Epidermal melanocyte (primary cell): ENCODE data around the gene KSR1.
A peak's percentile ranks its signal among the peaks of the same experiment; 100 is the strongest.
"Not testable (repeated sequence)": the region's sequence is repeated elsewhere in the genome, so short reads cannot be mapped to it uniquely, and the experiment has no call there.

Experiments used
- DNase-seq: peaks from one replicate; pipeline ENCODE4 v3.0.0; 2011; ENCODE audit warnings: low spot score; ENCODE audit not compliant: insufficient read length

KSR1 gene

GRCh38 chr17:27654654-27655524, 198.6 kb downstream of the KSR1 start:
- peak; percentile 36 for DNase-seq

- not testable (repeated sequence) for DNase-seq
These were observed 199.4 kb downstream of the KSR1 start for GRCh38 chr17:27655525-27656111.

DNA sequence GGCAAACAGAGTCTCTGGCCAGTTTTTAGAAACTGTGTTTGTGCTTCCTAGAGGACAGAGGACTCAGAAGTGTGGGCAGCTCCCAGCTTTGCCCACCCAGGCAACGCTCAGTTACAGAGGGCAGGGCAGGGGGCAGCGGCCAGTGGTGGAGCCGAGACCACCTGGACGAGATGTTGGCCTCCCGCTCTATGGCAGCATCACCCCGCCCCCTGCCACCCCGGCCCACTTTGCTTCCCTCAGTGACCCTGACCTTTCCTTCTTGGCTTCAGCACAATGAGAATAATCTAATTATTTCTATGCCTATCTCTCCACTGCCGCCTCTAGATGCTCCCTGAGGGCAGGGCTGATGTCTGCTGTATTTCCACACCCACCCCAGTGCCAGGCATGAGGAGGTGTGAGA, 200.4 kb downstream of the KSR1 start:
- DNase-seq, result not testable (repeated sequence)

DNA sequence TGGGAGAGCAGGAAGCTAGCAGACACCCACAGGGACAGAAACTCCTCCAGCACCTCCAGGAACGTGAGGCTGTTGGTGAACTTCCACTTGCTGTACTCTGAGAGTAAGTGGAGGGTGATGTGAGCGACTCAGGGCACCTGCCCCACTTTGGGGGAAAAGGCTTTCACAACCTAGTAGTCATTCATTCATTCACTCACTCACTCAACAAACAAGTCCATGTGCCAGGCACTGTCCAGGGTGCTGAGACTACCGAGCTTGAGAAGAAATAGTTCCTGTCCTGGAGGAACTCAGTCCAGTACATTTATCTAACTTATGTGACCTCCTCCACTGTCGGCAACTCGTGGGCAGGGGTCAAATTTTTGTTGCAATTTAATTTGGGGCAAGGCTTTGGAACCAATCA, 201.4 kb downstream of the KSR1 start:
- no peak for DNase-seq

GRCh38 chr17:27659683-27660082, 203.4 kb downstream of the KSR1 start:
- DNase-seq, result no peak

DNA sequence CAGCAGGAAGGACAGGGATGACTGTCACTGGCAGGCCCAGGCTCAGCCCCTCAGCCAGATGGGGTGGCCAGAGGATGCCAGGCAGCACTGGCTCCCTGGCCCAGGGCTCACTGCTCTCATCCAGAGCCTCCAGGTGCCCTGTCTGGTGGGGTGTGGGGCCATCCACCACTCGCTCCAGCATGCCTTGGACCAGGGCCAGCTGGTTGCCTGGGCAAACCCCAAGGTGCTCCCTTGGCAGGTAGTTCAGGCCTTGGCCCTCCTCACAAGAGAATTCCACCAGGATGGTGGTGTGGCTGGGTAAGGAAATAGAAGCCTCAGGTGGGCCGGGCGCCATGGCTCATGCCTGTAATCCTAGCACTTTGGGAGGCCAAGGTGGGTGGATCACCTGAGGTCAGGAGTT, 204.2 kb downstream of the KSR1 start:
- no peak for DNase-seq

DNA sequence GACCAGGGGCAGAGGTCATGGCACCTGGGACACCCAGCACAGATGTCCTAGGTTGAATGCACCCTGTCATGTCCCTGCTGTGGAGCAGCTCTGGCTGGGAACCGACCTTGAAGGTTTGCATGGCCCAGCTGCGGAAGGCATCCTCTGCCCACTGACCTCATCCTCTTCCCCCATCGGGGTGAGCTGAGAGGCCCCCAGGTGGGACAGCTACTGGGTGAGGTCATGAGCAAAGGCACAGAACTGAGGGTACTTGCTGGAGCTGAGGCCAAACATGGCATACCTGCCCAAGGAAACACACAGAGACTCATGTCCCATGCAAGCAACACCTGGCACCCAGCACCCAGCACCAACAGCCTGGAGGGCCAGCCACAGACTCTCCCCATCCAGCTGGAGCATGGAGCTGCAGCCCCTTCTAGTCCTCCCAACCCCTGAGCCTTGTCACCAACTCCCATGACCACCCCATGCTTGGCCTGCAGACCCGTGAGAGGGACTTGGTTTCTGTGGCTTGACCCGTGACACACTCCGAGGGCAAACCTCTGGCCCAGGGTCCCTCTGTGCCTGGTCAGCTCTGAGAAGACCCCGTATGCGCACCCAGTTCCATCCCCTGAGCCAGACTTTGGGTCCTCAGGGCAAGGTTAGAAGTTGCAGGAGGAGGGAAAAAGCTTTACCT, 207.8 kb downstream of the KSR1 start:
- no peak for DNase-seq

GRCh38 chr17:27664606-27664965, 208.3 kb downstream of the KSR1 start:
- DNase-seq, result no peak

- DNase-seq, result no peak
These were observed 209.3 kb downstream of the KSR1 start for GRCh38 chr17:27665549-27665948.

DNA sequence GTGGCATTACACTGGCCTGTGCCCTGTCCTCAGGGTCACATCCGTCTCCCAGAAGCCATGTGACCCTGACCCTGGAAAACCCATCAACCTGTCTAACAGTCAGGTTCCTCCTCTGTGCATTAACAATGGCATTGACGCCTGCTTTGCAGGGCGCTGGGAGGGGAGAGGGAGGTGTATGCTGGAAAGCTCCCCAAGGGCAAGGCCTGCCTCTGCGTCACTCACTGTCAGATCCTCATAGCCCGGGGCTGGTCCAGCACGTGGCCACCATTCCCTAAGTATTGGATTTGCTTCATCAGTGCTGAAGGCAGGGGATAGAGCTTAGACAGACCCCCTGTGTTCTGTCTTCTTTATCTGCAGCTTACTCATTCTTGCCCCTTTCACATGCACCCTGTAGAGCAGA, 210.0 kb downstream of the KSR1 start:
- not testable (repeated sequence) for DNase-seq

- DNase-seq, result no peak
These were observed 210.7 kb downstream of the KSR1 start for GRCh38 chr17:27666831-27667560.

DNA sequence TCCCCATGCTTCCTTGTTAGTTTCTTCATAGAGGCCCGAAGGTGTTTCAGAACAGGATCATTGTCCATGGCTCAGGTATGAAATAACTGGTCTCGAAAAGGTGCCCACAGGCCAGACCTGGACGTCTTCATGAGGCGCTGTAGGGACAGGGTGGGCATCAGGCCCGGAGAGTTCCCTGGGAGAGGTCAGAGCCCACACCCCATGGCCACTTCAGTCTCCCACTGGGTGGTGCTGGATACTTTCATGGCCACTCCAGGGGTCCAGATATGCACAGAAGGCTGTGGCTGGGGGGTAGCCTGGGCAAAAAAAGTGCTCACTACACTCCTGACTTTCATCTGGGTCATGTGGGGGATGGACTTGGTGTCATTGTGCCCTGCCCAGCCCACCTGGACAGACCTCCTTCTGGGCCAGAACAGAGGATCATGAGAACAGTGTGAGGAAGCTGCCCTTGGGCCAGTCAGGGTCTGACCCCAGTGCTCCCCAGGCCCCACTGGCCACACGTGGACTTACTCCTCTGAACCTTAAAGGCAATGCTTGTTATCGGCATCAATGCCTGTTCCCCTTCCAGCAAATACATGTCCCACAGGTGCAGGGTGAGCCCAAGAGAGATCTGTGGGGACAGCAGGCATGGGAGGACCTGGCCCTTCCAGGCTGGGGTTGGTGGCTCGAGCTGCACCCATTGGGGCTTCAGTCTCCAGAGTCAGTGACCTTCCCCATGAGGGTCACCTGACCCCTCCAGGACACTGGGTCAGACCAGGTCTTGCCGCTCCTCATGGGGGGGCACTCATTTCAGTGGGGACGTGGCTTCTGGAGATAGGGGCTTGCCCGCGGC, 211.6 kb downstream of the KSR1 start:
- no peak for DNase-seq

DNA sequence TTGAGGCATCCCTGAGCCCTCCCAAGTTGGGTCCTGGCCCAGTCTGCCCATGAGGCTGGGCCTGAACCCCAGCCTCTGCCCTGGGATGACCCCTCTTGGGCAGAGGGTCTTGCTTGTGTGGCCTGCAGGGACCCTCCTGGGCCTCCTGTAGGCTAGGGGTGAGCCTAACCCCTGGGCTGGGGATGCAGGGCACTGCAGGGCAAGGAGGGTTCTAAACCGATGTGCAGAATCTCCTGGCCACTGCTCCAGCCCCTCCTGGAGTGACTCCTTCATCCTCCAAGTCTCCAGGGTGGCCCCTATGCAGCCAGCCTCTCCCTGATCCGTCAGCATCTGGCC, 212.2 kb downstream of the KSR1 start:
- no peak for DNase-seq

DNA sequence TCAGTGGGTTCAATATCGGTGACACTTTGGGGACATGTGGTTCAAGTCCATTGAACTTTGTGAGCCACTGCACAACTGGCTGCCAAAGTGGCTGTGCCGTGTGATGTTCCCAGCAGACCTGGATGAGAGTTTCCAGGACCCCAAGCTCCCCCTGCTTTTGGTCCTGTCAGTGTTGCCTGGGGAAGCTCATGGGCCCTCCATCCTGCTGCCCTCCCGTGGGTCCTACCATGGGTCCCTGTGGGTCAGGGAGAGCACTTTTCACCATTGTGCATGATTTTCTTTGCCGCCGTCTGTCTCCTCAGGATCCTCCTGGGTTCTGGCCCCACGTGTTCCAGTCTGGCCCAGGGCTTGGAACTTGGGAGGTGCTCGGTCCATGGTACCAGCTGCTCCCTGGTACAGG, 212.9 kb downstream of the KSR1 start:
- no peak for DNase-seq

DNA sequence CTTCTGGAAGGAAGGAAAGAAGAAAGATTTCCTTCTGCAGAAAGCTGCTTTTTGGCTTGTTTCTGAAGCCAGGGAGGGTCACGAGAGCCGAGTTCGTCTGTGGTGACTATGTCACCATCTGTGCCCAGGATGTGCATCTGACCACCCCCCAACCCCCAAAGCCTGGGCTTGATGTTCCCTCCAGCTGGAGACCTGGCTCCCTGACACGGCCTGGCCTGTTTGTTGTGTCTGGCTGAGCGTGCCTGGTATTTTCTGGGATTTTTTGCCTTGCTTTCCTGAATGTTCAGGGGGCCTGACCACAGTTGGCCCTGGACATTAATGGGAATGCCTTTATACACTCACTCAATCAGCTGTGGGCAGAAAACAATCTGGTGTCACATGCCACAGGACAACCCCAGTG, 213.6 kb downstream of the KSR1 start:
- DNase-seq, result no peak

DNA sequence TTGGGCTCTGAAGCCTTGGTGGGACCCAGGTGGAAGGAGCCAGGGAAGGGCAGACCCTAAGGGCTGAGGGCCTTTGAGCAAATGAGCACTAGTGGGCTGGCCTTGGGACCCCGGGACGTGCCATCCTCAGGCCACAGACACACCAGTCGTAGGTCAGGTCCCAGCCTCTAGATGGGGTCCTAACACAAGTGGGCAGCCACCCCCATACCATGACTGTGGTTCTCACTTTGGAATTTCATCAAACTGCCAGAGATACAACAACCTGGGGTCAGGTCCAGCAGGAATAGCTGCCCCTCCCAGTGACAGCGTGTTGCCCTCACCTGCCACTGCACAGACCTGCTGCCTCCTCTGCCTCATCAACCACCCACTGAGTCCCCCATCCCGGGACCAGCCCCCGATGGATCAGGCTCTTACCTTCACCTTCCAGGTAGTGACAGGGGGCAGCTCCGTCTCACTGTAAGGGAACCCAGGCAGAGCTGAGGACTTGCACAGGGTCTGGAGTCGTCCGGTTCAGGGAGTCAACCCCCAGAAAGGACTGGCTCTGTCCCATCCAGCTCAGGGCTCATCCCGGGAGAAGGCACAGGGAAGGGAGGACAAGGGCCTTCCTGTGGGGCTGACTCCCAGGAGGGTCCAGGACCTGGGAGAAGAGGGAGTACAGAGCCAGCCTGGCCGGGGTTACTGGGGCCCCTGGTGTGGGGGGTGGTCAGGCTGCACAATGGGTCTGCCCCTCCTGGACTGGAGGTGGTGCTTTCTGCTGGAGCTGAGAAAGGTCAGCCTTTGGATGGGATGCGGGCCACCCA, 214.7 kb downstream of the KSR1 start:
- DNase-seq, result no peak

- no peak for DNase-seq
These were observed 215.3 kb downstream of the KSR1 start for GRCh38 chr17:27671591-27671910.

DNA sequence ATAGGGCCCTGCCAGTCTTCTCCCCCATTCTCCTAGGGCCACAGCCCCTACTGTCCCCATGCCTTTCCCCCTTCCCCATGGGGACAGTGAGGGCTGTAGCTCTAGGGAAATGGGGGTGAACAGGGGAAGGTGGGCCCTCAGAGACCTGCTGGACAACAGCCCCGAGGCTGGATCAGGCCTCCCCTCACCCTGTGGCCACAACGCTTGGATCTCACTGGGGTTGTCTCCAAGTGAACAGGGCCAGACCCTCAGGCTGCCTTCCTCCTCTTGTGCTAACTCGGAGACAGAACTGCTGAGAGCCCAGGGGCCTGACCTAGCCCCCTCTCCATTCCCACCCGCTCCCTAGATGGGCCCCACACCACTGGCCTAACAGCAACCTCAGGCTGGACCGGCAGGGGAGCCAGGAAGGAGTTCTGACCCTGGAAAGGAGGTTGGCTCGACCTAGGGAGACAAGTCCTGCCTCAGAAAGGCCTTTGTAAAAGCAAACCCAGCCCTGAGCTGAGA, 215.8 kb downstream of the KSR1 start:
- DNase-seq, result not testable (repeated sequence)

GRCh38 chr17:27674335-27674734, 218.1 kb downstream of the KSR1 start:
- DNase-seq, result no peak
